GM23338 (cell line): ENCODE data around the gene PALLD.

ENCODE experiments used
- CREB1 ChIP-seq: fragments of 250-450 bp; sonication (Bioruptor Pico); IDR thresholded peaks from 2 replicates; pipeline ENCODE4 v1.5.0; 2020; ENCODE audit warnings: low read depth, mild to moderate bottlenecking, moderate library complexity
- EZH2 ChIP-seq: fragments of 200-600 bp; sonication (generic); IDR thresholded peaks from one replicate; pipeline ENCODE4 v1.8.0; 2017; ENCODE audit warnings: antibody characterized with exemption, mild to moderate bottlenecking, low read depth; ENCODE audit not compliant: unreplicated experiment
- EZH2phosphoT487 ChIP-seq: fragments of 200-600 bp; sonication (generic); IDR thresholded peaks from one replicate; pipeline ENCODE4 v1.8.1; 2018; ENCODE audit warnings: antibody characterized with exemption; ENCODE audit not compliant: unreplicated experiment
- JUNB ChIP-seq: IDR thresholded peaks from one replicate; pipeline ENCODE4 v1.6.1; 2016; ENCODE audit warnings: antibody characterized with exemption; ENCODE audit not compliant: unreplicated experiment
- NANOG ChIP-seq: IDR thresholded peaks from 2 replicates; pipeline ENCODE4 v1.6.1; 2016; ENCODE audit warnings: antibody characterized with exemption, borderline replicate concordance
- POLR2AphosphoS5 ChIP-seq: IDR thresholded peaks from 2 replicates; pipeline ENCODE4 v1.6.1; 2016; ENCODE audit warnings: antibody characterized with exemption, low read depth
- TF ChIP-seq, protein P1 (sequence below), 2 experiments: fragments of 200-600 bp in 1 of 2; sonication (generic) in 1 of 2; conservative IDR thresholded peaks; 2 replicates each; pipeline versions ENCODE4 v1.5.1 to v1.6.1; 2016 to 2017; ENCODE audit warnings: antibody characterized with exemption in 2 of 2, low read depth in 2 of 2, mild to moderate bottlenecking in 2 of 2, moderate library complexity in 1 of 2
- TF ChIP-seq, protein P2 (sequence below): IDR thresholded peaks from one replicate; pipeline ENCODE4 v1.6.1; 2018; ENCODE audit warnings: antibody characterized with exemption; ENCODE audit not compliant: unreplicated experiment
- TF ChIP-seq, protein P3 (sequence below): fragments of 250-450 bp; sonication (Bioruptor Pico); IDR thresholded peaks from 2 replicates; pipeline ENCODE4 v1.5.0; 2020; ENCODE audit warnings: mild to moderate bottlenecking, moderate library complexity
- TF ChIP-seq, protein P4 (sequence below): IDR thresholded peaks from 2 replicates; pipeline ENCODE4 v1.6.1; 2016; ENCODE audit warnings: antibody characterized with exemption

DNA sequence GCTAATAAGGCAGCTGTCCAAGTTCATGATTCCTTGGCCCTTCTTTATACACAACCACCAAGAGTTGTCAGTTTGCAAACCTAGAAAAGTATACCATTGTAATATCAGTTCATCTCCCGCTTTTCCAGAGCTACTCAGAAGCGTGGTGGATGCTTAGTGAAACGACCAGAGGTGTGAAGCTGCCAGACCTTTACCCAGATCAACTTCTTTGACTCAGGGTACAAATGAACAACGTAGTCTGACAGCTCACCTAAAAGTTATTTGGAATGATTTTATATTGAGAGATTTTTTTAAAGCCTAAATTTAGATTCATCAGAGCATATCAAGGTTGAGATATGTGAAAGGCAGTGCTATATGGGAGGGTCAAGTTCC, 343.5 kb downstream of the PALLD start:
- TF ChIP-seq EZH2 (no peak), EZH2phosphoT487 (no peak), POLR2AphosphoS5 (no peak), NANOG (no peak), JUNB (no peak), CREB1 (CRISPR knock-in tag) (no peak)
- TF ChIP-seq, protein P1, sequence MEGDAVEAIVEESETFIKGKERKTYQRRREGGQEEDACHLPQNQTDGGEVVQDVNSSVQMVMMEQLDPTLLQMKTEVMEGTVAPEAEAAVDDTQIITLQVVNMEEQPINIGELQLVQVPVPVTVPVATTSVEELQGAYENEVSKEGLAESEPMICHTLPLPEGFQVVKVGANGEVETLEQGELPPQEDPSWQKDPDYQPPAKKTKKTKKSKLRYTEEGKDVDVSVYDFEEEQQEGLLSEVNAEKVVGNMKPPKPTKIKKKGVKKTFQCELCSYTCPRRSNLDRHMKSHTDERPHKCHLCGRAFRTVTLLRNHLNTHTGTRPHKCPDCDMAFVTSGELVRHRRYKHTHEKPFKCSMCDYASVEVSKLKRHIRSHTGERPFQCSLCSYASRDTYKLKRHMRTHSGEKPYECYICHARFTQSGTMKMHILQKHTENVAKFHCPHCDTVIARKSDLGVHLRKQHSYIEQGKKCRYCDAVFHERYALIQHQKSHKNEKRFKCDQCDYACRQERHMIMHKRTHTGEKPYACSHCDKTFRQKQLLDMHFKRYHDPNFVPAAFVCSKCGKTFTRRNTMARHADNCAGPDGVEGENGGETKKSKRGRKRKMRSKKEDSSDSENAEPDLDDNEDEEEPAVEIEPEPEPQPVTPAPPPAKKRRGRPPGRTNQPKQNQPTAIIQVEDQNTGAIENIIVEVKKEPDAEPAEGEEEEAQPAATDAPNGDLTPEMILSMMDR (conservative IDR thresholded peaks at IDR 0.05; ENCODE audit: low read depth in 2 of 2): no peak
- TF ChIP-seq, protein P2, sequence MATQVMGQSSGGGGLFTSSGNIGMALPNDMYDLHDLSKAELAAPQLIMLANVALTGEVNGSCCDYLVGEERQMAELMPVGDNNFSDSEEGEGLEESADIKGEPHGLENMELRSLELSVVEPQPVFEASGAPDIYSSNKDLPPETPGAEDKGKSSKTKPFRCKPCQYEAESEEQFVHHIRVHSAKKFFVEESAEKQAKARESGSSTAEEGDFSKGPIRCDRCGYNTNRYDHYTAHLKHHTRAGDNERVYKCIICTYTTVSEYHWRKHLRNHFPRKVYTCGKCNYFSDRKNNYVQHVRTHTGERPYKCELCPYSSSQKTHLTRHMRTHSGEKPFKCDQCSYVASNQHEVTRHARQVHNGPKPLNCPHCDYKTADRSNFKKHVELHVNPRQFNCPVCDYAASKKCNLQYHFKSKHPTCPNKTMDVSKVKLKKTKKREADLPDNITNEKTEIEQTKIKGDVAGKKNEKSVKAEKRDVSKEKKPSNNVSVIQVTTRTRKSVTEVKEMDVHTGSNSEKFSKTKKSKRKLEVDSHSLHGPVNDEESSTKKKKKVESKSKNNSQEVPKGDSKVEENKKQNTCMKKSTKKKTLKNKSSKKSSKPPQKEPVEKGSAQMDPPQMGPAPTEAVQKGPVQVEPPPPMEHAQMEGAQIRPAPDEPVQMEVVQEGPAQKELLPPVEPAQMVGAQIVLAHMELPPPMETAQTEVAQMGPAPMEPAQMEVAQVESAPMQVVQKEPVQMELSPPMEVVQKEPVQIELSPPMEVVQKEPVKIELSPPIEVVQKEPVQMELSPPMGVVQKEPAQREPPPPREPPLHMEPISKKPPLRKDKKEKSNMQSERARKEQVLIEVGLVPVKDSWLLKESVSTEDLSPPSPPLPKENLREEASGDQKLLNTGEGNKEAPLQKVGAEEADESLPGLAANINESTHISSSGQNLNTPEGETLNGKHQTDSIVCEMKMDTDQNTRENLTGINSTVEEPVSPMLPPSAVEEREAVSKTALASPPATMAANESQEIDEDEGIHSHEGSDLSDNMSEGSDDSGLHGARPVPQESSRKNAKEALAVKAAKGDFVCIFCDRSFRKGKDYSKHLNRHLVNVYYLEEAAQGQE: no peak
- TF ChIP-seq, protein P3, sequence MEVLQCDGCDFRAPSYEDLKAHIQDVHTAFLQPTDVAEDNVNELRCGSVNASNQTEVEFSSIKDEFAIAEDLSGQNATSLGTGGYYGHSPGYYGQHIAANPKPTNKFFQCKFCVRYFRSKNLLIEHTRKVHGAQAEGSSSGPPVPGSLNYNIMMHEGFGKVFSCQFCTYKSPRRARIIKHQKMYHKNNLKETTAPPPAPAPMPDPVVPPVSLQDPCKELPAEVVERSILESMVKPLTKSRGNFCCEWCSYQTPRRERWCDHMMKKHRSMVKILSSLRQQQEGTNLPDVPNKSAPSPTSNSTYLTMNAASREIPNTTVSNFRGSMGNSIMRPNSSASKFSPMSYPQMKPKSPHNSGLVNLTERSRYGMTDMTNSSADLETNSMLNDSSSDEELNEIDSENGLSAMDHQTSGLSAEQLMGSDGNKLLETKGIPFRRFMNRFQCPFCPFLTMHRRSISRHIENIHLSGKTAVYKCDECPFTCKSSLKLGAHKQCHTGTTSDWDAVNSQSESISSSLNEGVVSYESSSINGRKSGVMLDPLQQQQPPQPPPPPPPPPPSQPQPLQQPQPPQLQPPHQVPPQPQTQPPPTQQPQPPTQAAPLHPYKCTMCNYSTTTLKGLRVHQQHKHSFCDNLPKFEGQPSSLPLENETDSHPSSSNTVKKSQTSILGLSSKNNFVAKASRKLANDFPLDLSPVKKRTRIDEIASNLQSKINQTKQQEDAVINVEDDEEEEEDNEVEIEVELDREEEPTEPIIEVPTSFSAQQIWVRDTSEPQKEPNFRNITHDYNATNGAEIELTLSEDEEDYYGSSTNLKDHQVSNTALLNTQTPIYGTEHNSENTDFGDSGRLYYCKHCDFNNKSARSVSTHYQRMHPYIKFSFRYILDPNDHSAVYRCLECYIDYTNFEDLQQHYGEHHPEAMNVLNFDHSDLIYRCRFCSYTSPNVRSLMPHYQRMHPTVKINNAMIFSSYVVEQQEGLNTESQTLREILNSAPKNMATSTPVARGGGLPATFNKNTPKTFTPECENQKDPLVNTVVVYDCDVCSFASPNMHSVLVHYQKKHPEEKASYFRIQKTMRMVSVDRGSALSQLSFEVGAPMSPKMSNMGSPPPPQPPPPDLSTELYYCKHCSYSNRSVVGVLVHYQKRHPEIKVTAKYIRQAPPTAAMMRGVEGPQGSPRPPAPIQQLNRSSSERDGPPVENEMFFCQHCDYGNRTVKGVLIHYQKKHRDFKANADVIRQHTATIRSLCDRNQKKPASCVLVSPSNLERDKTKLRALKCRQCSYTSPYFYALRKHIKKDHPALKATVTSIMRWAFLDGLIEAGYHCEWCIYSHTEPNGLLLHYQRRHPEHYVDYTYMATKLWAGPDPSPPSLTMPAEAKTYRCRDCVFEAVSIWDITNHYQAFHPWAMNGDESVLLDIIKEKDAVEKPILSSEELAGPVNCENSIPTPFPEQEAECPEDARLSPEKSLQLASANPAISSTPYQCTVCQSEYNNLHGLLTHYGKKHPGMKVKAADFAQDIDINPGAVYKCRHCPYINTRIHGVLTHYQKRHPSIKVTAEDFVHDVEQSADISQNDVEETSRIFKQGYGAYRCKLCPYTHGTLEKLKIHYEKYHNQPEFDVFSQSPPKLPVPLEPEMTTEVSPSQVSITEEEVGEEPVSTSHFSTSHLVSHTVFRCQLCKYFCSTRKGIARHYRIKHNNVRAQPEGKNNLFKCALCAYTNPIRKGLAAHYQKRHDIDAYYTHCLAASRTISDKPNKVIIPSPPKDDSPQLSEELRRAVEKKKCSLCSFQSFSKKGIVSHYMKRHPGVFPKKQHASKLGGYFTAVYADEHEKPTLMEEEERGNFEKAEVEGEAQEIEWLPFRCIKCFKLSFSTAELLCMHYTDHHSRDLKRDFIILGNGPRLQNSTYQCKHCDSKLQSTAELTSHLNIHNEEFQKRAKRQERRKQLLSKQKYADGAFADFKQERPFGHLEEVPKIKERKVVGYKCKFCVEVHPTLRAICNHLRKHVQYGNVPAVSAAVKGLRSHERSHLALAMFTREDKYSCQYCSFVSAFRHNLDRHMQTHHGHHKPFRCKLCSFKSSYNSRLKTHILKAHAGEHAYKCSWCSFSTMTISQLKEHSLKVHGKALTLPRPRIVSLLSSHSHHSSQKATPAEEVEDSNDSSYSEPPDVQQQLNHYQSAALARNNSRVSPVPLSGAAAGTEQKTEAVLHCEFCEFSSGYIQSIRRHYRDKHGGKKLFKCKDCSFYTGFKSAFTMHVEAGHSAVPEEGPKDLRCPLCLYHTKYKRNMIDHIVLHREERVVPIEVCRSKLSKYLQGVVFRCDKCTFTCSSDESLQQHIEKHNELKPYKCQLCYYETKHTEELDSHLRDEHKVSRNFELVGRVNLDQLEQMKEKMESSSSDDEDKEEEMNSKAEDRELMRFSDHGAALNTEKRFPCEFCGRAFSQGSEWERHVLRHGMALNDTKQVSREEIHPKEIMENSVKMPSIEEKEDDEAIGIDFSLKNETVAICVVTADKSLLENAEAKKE (CRISPR knock-in tag): no peak
- TF ChIP-seq, protein P4, sequence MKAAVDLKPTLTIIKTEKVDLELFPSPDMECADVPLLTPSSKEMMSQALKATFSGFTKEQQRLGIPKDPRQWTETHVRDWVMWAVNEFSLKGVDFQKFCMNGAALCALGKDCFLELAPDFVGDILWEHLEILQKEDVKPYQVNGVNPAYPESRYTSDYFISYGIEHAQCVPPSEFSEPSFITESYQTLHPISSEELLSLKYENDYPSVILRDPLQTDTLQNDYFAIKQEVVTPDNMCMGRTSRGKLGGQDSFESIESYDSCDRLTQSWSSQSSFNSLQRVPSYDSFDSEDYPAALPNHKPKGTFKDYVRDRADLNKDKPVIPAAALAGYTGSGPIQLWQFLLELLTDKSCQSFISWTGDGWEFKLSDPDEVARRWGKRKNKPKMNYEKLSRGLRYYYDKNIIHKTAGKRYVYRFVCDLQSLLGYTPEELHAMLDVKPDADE: no peak
